HL-60 (cell line): Measurements from ENCODE around the gene ABHD17B.

Experiments
- CTCF ChIP-seq: IDR thresholded peaks from one replicate; pipeline ENCODE4 v1.5.1; 2011; ENCODE audit warnings: low read length, control low read depth, inconsistent platforms; ENCODE audit not compliant: insufficient read depth
- GABPA ChIP-seq: IDR thresholded peaks from 2 replicates; pipeline ENCODE4 v1.6.1; 2012; ENCODE audit warnings: low read depth
- POLR2AphosphoS5 ChIP-seq: IDR thresholded peaks from 2 replicates; pipeline ENCODE4 v1.6.1; 2012; ENCODE audit warnings: low read depth
- REST ChIP-seq: IDR thresholded peaks from 2 replicates; pipeline ENCODE4 v1.6.1; 2012; ENCODE audit warnings: low read depth; ENCODE audit not compliant: insufficient replicate concordance
- SPI1 ChIP-seq: IDR thresholded peaks from 2 replicates; pipeline ENCODE4 v1.6.1; 2012; ENCODE audit warnings: low read depth, mild to moderate bottlenecking, borderline replicate concordance

- TF ChIP-seq SPI1 (no peak), CTCF (no peak), REST (no peak), POLR2AphosphoS5 (no peak), GABPA (no peak)
Measured at GRCh38 chr9:71890042-71890679, 20.8 kb downstream of the ABHD17B start.
